GM12864 (cell line): ENCODE data around the gene DMRTC2.

Source experiments
- DNase-seq: peaks from one replicate; pipeline ENCODE4 v3.0.0-alpha.2; 2011; ENCODE audit warnings: low read depth
- H3K4me3 ChIP-seq: 2 replicates; pipeline ENCODE4 v1.5.1; 2011; ENCODE audit warnings: mild to moderate bottlenecking, low read depth, low read length, control low read depth
- TF ChIP-seq, protein P1 (sequence below): IDR thresholded peaks from 2 replicates; pipeline ENCODE4 v1.5.1; 2011; ENCODE audit warnings: low read depth, mild to moderate bottlenecking, moderate library complexity, low read length, control low read depth, inconsistent platforms; ENCODE audit errors: missing control alignments

The DMRTC2 gene

DNA sequence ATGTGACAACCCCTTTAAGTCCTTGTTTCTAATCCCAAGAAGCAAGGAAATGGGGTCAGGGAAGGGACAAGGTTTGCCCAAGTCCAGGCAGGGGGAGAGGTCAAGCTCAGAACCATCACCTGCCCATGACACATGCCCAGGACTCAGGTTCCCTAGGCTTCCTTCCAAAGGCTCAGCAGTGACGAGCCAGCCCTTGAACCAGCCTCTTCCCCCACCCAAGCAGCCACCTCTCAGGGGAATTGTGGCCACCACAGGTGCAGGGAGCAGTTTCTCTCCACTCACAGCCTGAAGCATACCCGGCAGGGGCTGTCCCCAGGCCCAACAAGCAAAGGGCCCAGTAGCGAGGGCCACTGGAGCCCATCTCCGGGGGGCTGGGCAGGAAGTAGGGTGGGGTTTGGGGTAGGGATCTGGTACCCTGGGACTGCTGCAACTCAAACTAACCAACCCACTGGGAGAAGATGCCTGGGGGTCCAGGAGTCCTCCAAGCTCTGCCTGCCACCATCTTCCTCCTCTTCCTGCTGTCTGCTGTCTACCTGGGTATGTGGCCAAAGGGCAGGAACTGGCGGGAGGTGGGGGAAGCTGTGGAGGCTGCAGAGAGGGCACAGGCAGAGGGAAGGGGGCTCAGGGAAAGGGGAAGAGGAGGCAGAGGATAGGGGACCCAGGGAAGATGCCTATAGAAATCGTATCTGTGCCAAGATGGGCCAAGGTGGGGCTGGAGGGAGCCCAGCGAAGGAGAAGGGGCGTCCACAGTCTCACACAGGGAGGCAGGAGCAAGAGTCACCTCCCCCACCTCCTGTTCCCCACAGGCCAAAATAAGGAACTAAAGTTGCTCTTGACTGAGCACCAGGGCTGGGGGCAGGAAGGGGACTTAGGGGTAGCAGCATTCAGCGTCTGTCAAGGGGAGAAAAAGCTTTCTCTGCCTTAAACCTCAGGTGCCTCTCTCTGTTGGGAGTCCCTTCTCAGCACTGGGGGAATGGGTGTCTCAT, 32.3 kb downstream of the DMRTC2 start, which contains the start of gene CD79A:
Gene CD79A (plus strand): TSS at position 433 of the 986 bp plus-strand sequence. CDS start 26 bp downstream, at position 459.
- peak; percentile 84 for DNase-seq
- peak within 1 kb of the TSS; percentile 84 for H3K4me3 ChIP-seq
- TF ChIP-seq, protein P1, sequence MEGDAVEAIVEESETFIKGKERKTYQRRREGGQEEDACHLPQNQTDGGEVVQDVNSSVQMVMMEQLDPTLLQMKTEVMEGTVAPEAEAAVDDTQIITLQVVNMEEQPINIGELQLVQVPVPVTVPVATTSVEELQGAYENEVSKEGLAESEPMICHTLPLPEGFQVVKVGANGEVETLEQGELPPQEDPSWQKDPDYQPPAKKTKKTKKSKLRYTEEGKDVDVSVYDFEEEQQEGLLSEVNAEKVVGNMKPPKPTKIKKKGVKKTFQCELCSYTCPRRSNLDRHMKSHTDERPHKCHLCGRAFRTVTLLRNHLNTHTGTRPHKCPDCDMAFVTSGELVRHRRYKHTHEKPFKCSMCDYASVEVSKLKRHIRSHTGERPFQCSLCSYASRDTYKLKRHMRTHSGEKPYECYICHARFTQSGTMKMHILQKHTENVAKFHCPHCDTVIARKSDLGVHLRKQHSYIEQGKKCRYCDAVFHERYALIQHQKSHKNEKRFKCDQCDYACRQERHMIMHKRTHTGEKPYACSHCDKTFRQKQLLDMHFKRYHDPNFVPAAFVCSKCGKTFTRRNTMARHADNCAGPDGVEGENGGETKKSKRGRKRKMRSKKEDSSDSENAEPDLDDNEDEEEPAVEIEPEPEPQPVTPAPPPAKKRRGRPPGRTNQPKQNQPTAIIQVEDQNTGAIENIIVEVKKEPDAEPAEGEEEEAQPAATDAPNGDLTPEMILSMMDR = no peak

DNA sequence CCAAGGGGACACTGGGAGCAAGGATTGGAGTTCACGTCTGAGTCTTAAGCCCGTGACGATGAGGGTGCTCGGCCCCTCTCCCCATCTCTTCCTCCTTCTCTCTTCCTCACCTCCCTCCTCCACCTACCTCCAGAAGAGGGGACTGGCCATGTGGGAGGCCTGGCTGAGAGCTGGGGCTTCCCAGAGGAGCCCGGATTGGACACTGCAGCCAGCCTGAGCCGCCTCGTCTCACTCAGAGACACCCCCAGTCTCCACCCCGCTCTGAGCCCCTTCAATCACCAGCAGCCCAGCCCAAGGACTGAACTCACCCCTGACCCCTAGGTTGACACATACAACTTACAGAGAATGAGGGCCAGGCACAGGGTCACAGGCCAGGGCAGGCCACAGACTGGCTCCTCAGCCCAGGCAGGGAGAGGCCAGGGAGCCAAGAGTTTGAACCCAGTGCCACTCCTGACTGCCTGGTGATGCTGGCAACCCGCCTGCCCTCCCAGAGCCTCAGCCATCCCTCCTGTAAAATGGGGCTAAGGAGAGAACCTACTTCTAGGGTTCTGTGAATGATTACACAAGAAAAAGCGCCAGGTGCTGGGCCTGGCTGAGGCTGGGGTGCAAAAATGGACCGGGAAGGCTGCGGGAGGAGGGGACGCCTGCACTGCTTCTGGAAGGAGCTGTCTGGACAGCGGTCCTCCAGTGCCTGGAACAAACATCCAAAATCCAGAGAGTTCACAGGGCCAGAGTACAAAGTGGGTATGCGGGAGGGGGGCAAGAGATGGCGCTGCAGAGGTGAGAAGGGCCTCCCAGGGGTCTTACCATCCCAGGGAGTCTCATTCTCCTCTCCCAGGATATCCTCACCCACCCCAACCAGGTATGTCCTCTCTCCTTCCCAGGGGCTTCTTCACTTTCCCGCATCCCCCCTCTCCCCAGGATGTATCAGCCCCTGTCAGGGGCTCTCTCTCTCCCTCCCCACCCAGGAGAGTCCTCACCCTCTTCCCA, 33.4 kb downstream of the DMRTC2 start:
- TF ChIP-seq, protein P1 = peak; percentile 27
- H3K4me3 ChIP-seq = peak overlapping the region; percentile 84
- DNase-seq = no peak

DNA sequence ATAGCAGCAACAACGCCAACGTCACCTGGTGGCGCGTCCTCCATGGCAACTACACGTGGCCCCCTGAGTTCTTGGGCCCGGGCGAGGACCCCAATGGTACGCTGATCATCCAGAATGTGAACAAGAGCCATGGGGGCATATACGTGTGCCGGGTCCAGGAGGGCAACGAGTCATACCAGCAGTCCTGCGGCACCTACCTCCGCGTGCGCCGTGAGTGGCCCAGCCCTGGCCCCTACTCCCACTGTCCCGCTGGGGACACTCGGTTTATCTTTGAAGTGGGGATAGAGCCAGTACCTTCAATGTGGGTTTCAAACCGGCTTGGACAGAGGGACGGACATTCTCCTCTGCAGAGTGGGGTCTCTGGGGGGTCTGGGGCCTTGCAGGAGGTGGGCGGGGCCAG, 34.2 kb downstream of the DMRTC2 start:
- DNase-seq = no peak
- peak overlapping the region; percentile 84 for H3K4me3 ChIP-seq
- TF ChIP-seq, protein P1 = no peak

DNA sequence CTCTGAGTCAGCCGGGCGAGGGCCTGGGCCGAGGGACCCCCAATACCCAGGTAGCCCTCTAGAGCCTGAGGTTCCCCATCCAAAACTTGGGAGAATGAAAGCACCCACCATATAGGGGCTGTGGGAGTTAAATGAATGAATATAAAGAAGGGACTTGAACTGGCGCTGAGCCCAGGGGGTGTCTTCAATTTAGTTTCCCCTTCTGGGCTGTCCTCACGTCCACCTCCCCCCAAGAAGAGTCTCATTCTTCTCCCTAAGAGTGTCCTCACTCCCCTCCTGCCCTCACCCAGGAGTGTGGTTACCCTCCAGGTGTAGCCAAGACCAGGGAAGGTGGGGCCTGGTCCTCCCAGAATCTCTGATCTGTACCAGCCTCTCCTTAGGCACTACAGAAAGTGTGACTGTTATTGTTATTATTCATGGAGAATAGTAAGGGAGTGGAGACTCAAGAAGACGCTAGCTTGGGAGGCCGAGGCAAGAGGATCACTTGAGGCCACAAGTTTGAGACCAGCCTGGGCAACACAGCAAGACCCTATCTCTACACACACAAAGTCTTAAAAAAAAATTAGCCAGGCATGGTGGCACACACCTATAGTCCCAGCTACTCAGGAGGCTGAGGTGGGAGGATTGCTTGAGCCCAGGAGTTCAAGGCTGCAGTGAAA, 35.0 kb downstream of the DMRTC2 start:
- peak overlapping the region; percentile 84; the same call in 1 of the 2 replicates for H3K4me3 ChIP-seq
- TF ChIP-seq, protein P1 = no peak
- no peak for DNase-seq

DNA sequence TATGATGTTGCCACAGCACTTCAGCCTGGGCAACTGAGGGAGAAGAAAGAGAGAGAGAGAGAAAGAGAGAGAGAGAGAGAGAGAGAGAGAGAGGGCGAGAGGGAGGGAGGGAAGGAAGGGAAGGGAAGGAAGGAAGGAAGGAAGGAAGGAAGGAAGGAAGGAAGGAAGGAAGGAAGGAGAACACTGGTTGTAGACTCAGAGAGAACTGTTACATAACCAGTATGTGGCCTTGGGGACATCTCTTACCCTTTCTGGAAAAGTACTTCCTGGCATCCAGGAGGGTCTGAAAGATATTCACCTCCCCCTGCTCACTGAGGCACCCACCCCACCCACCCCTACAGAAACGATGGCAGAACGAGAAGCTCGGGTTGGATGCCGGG, 35.5 kb downstream of the DMRTC2 start:
- H3K4me3 ChIP-seq = no peak overlapping the region
- no peak for DNase-seq
- TF ChIP-seq, protein P1 = no peak
